HEK293T (cell line): Measurements from ENCODE around the gene OCA2.

Source experiments
- ARNT ChIP-seq: fragments of 450-650 bp; IDR thresholded peaks from 2 replicates; pipeline ENCODE4 v1.6.1; 2017; ENCODE audit warnings: mild to moderate bottlenecking
- FOXK2 ChIP-seq: fragments of 450-650 bp; IDR thresholded peaks from 2 replicates; pipeline ENCODE4 v1.6.1; 2016; ENCODE audit warnings: mild to moderate bottlenecking
- LEF1 ChIP-seq: fragments of 450-650 bp; IDR thresholded peaks from 2 replicates; pipeline ENCODE4 v1.6.1; 2017; ENCODE audit warnings: mild to moderate bottlenecking, borderline replicate concordance
- SUZ12 ChIP-seq: fragments of 450-650 bp; IDR thresholded peaks from 2 replicates; pipeline ENCODE4 v1.6.1; 2016; ENCODE audit warnings: mild to moderate bottlenecking

DNA sequence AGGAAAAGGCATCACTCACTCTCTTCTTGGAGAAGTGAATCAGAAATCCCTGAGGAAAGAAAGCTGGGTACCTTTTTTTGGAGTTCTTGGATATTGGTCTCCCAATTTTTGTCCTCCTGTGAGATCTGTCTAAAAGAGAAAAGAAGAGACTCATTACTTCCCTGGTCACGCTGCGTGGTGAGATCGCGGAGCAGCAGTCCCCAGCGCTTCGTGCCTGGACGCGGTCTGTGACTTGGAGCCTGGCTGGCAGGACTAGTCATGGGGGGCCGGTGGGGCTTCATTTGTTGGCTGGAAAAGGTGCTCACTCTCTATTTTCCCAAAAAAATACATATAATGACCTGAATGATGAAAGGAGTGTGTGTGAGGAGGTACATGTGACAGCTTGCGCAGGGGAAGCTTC, 144.0 kb downstream of the OCA2 start:
- TF ChIP-seq SUZ12 (no peak), FOXK2 (no peak), LEF1 (no peak), ARNT (no peak)
